DND-41 (cell line): ENCODE results near the gene RBKS.

Experiments
- EZH2 ChIP-seq: IDR thresholded peaks from 3 replicates; pipeline ENCODE4 v1.6.1; 2012; ENCODE audit warnings: borderline replicate concordance, low read depth, mild to moderate bottlenecking, moderate library complexity, low read length, inconsistent platforms; ENCODE audit not compliant: severe bottlenecking
- TF ChIP-seq, protein P1 (sequence below): IDR thresholded peaks from 2 replicates; pipeline ENCODE4 v1.5.1; 2012; ENCODE audit warnings: borderline replicate concordance, low read length, moderate library complexity, mild to moderate bottlenecking; ENCODE audit not compliant: poor library complexity, severe bottlenecking; ENCODE audit errors: extremely low read depth

- TF ChIP-seq, protein P1, sequence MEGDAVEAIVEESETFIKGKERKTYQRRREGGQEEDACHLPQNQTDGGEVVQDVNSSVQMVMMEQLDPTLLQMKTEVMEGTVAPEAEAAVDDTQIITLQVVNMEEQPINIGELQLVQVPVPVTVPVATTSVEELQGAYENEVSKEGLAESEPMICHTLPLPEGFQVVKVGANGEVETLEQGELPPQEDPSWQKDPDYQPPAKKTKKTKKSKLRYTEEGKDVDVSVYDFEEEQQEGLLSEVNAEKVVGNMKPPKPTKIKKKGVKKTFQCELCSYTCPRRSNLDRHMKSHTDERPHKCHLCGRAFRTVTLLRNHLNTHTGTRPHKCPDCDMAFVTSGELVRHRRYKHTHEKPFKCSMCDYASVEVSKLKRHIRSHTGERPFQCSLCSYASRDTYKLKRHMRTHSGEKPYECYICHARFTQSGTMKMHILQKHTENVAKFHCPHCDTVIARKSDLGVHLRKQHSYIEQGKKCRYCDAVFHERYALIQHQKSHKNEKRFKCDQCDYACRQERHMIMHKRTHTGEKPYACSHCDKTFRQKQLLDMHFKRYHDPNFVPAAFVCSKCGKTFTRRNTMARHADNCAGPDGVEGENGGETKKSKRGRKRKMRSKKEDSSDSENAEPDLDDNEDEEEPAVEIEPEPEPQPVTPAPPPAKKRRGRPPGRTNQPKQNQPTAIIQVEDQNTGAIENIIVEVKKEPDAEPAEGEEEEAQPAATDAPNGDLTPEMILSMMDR, result no peak
- no peak for TF ChIP-seq EZH2
Measured at GRCh38 chr2:27887830-27888229, 2.4 kb downstream of the RBKS start.
